Lower leg skin (tissue), 4 donors: Measurements from ENCODE around the gene KRT34. TPM values are rescaled to one million over a fixed set of nuclear protein-coding genes. Genes with fewer than 3 reads are reported as not detected.

Experiments used
- DNase-seq, 2 donors: peaks; one replicate each; pipeline ENCODE4 v3.0.0-alpha.2; 2019; ENCODE audit warnings: low spot score in 2 of 2
- H3K4me3 ChIP-seq: fragments of 200-600 bp; sonication (generic); 2 replicates; pipeline ENCODE4 v1.5.1; 2017; ENCODE audit warnings: mild to moderate bottlenecking, low read depth; ENCODE audit not compliant: poor library complexity, severe bottlenecking
- POLR2A ChIP-seq, 2 donors: fragments of 450-650 bp; IDR thresholded peaks; one replicate each; pipeline ENCODE4 v1.6.1; 2016 to 2017; ENCODE audit warnings: antibody characterized with exemption in 2 of 2, mild to moderate bottlenecking in 1 of 2, moderate library complexity in 1 of 2
- WGBS, 2 donors: methylation state at CpG; one replicate each; pipeline ENCODE4 v1.1.5; 2018; 5-methylcytosine and 5-hydroxymethylcytosine counted together
- intact Hi-C: fragments of 100-400 bp; cut with DNase I; formaldehyde crosslinking; loops from one replicate; pipeline ENCODE4 v1.15.0; 2023; ENCODE audit warnings: low total_unique reads
- total RNA-seq, 4 donors: library from RNA; depleted of rRNA; stranded (reverse); fragments of >200 nt; gene quantifications; one replicate each; pipeline ENCODE4 v1.1.0, GENCODE V29; 2016
- TF ChIP-seq, protein P1 (sequence below), 3 donors: fragments of 450-650 bp; IDR thresholded peaks; one replicate each; pipeline ENCODE4 v1.5.1; 2016; ENCODE audit warnings: antibody characterized with exemption in 3 of 3, mild to moderate bottlenecking in 3 of 3, moderate library complexity in 2 of 3

KRT34 gene
- total RNA-seq, 4 donors from 2014 or later: 0.72 to 143 (median 6.3) TPM

- TF ChIP-seq, protein P1, sequence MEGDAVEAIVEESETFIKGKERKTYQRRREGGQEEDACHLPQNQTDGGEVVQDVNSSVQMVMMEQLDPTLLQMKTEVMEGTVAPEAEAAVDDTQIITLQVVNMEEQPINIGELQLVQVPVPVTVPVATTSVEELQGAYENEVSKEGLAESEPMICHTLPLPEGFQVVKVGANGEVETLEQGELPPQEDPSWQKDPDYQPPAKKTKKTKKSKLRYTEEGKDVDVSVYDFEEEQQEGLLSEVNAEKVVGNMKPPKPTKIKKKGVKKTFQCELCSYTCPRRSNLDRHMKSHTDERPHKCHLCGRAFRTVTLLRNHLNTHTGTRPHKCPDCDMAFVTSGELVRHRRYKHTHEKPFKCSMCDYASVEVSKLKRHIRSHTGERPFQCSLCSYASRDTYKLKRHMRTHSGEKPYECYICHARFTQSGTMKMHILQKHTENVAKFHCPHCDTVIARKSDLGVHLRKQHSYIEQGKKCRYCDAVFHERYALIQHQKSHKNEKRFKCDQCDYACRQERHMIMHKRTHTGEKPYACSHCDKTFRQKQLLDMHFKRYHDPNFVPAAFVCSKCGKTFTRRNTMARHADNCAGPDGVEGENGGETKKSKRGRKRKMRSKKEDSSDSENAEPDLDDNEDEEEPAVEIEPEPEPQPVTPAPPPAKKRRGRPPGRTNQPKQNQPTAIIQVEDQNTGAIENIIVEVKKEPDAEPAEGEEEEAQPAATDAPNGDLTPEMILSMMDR (IDR thresholded peaks at IDR 0.05): no peak
- TF ChIP-seq POLR2A (IDR thresholded peaks at IDR 0.05): no peak
- WGBS, 2 donors: 76 to 82% methylated on average over 10 of the region's 10 CpGs
- H3K4me3 ChIP-seq: no peak overlapping the region
- intact Hi-C loops: no loop called here
- no peak for DNase-seq
Measured at GRCh38 chr17:41393826-41394225, 11.7 kb upstream of the KRT34 start.

- no peak overlapping the region for H3K4me3 ChIP-seq
- intact Hi-C loops: no loop called here
- 40 to 45% methylated on average over 5 of the region's 5 CpGs for WGBS, 2 donors
- no peak for DNase-seq
- TF ChIP-seq, protein P1 (IDR thresholded peaks at IDR 0.05): no peak
- TF ChIP-seq POLR2A (IDR thresholded peaks at IDR 0.05): no peak
Measured at GRCh38 chr17:41393294-41393693, 11.2 kb upstream of the KRT34 start.

- DNase-seq: no peak
- WGBS, 2 donors: 96% methylated on average over 1 of the region's 1 CpG
- no peak for TF ChIP-seq POLR2A (IDR thresholded peaks at IDR 0.05)
- TF ChIP-seq, protein P1 (IDR thresholded peaks at IDR 0.05): no peak
- intact Hi-C loops: no loop called here
- H3K4me3 ChIP-seq: no peak overlapping the region
Measured at GRCh38 chr17:41392278-41392677, 10.2 kb upstream of the KRT34 start.

DNA sequence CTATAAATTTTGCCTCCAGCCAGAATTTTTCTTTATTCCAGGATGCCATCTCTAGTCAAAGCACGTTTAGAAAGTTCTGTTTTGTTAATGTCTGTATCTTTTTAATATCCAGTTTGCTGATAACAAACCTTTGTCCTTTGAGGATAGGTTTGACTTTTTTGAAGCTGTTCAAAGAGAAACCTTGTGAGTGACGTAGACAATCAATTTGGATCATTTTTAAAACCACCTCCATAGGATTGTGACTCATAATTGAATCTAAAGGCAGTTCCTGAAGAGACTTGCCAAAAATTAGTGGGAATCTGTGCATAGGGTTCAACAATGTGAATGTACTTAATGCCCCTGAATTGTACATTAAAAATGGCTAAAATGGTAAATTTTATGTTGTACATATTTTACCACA is 9.4 kb upstream of the KRT34 start:
- TF ChIP-seq, protein P1 (IDR thresholded peaks at IDR 0.05): no peak
- TF ChIP-seq POLR2A (IDR thresholded peaks at IDR 0.05): no peak
- 32 to 37% methylated on average over 2 of the region's 2 CpGs for WGBS, 2 donors
- intact Hi-C loops: no loop called here

GRCh38 chr17:41390411-41390938 is 8.4 kb upstream of the KRT34 start:
- no peak for DNase-seq
- H3K4me3 ChIP-seq: no peak overlapping the region
- TF ChIP-seq, protein P1 (IDR thresholded peaks at IDR 0.05): no peak
- no peak for TF ChIP-seq POLR2A (IDR thresholded peaks at IDR 0.05)
- intact Hi-C loops: no loop called here
- 60 to 68% methylated on average over 7 of the region's 7 CpGs for WGBS, 2 donors

More for the DNA sequence above, 9.4 kb upstream of the KRT34 start:
- no peak for DNase-seq
- no peak overlapping the region for H3K4me3 ChIP-seq

DNA sequence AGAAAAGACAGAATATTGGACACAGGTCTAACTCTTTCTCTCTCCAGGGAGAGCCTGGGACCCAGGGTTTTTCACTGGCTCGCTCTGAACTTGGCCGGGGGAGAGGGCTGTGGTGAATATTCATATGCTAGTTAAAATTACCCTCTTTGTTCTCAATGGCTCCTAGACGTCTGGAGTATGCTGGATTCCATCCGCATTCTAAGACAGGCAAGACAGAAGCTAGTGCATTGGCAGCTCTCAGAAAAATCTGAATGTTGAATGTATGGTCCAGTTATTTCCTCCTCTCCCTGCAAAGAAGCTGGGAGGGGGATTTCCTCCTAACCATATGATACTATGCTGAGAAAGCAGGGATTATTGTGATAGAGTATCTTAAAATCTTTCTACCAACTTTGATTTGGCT is 5.6 kb upstream of the KRT34 start:
- intact Hi-C loops: no loop called here
- 76 to 82% methylated on average over 4 of the region's 4 CpGs for WGBS, 2 donors
- TF ChIP-seq POLR2A (IDR thresholded peaks at IDR 0.05): no peak
- TF ChIP-seq, protein P1 (IDR thresholded peaks at IDR 0.05): no peak
- H3K4me3 ChIP-seq: no peak overlapping the region
- DNase-seq: no peak
